Measurements from ENCODE around the gene SLC6A11. TPM values are rescaled to one million over a fixed set of nuclear protein-coding genes. Genes with fewer than 3 reads are reported as not detected.

The SLC6A11 gene
- polyA plus RNA-seq, 1 donor (not counting 4 experiments of a cell fraction or from before 2014, with no cell fraction given), result 9.8 TPM

DNA sequence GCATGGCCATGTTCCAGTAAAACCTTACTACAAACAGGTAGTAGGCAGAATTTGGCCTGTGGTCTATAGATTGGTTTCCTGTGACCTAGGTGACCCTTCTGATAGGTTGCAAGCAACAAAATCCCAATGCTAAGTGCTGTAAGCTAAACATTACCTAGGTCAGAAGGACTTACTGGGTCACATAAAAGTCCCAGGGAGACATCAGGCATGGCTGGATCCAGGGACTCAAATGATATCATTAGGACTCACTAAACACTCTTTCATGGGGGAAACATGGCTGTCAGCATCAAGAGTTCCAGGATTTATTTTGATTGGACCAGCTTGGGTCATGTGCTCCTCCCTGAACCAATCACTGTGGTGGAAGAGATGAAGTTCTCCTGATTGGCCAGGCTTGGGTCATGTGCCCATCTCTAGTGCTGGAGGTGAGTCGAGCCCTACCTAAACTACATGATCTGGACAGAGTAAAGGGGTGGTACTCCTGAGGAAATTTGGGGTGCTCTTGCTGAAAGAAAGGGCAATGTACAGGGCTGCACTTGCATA is 159.7 kb downstream of the SLC6A11 start:
- TF ChIP-seq, protein P1, sequence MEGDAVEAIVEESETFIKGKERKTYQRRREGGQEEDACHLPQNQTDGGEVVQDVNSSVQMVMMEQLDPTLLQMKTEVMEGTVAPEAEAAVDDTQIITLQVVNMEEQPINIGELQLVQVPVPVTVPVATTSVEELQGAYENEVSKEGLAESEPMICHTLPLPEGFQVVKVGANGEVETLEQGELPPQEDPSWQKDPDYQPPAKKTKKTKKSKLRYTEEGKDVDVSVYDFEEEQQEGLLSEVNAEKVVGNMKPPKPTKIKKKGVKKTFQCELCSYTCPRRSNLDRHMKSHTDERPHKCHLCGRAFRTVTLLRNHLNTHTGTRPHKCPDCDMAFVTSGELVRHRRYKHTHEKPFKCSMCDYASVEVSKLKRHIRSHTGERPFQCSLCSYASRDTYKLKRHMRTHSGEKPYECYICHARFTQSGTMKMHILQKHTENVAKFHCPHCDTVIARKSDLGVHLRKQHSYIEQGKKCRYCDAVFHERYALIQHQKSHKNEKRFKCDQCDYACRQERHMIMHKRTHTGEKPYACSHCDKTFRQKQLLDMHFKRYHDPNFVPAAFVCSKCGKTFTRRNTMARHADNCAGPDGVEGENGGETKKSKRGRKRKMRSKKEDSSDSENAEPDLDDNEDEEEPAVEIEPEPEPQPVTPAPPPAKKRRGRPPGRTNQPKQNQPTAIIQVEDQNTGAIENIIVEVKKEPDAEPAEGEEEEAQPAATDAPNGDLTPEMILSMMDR (optimal IDR thresholded peaks at IDR 0.05 in 1 of 3, IDR thresholded peaks at IDR 0.05 in 1 of 3, conservative IDR thresholded peaks at IDR 0.05 in 1 of 3; ENCODE audit: extremely low read depth in 1 of 3, insufficient read depth in 2 of 3, low read length in 3 of 3), result no peak
- TF ChIP-seq EZH2 (IDR thresholded peaks at IDR 0.05; ENCODE audit: low read length), result no peak
- H4K20me1 ChIP-seq (ENCODE audit: control insufficient read depth, extremely low read depth, insufficient read depth, low read length), result no peaks in the 10 kb centered on the region
- H3K36me3 ChIP-seq (ENCODE audit: control insufficient read depth in 2 of 2, extremely low read depth in 1 of 2, insufficient read depth in 2 of 2, low read length in 2 of 2), result no peaks in the 10 kb centered on the region
- H3K4me3 ChIP-seq (ENCODE audit: control insufficient read depth in 2 of 3, extremely low read depth in 1 of 3, insufficient read depth in 2 of 3, low read depth in 1 of 3, low read length in 3 of 3), result no peak overlapping the region
- no peak overlapping the region for H3K9ac ChIP-seq (ENCODE audit: control insufficient read depth, extremely low read depth, insufficient read depth, low read length)
- H3K4me2 ChIP-seq (ENCODE audit: control insufficient read depth, extremely low read depth, insufficient read depth, low read depth, low read length), result no peak overlapping the region
- no peaks in the 10 kb centered on the region for H3K9me1 ChIP-seq (ENCODE audit: control insufficient read depth, extremely low read depth, insufficient read depth, low read length)
- H3K9me3 ChIP-seq (ENCODE audit: control insufficient read depth, low read depth, low read length), result no peaks in the 10 kb centered on the region
- H3K79me2 ChIP-seq (ENCODE audit: control insufficient read depth, insufficient read depth, low read length), result no peaks in the 10 kb centered on the region
- FAIRE-seq (no peak), DNase-seq (ENCODE audit: low read depth, low spot score) (no peak)
- dilution Hi-C loops (cut with MboI; ENCODE audit: extremely low pct_ligation_motif_present, low sequenced_read_pairs), result no loop called here
- no peaks in the 10 kb centered on the region for H3K4me1 ChIP-seq (ENCODE audit: control insufficient read depth, extremely low read depth, insufficient read depth, low read length)
- H2AFZ ChIP-seq (ENCODE audit: control insufficient read depth, low read length), result no peak overlapping the region
- H3K27me3 ChIP-seq (ENCODE audit: control insufficient read depth, extremely low read depth, insufficient read depth, low read length), result peaks cover 62% of the 10 kb centered on the region
- no peak overlapping the region for H3K27ac ChIP-seq (ENCODE audit: control insufficient read depth, insufficient read depth, low read length)

DNA sequence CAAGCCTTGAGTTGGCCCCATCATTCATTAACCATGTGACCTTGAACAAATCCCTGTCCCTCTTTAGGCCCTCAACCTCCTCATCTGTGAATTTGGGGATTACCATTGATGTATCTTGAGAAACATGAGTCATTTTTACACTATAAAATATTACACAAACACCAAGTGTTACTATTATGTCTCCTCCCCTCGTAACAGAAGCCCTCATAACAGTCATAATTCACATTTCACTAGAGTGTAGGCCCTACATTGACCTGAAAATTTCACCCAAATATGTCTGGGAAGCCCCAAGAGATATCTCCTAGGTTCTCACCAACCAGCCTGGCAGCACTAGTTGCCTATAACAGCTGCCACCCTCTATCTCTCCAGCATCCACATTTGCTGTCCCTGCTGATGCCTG is 160.7 kb downstream of the SLC6A11 start:
- Histone ChIP-seq H3K27ac (ENCODE audit: control insufficient read depth, insufficient read depth, low read length) (no peak overlapping the region), H2AFZ (ENCODE audit: control insufficient read depth, low read length) (no peak overlapping the region), H3K27me3 (ENCODE audit: control insufficient read depth, extremely low read depth, insufficient read depth, low read length) (peaks cover 68% of the 10 kb centered on the region), H3K4me2 (ENCODE audit: control insufficient read depth, extremely low read depth, insufficient read depth, low read depth, low read length) (no peak overlapping the region), H3K9me1 (ENCODE audit: control insufficient read depth, extremely low read depth, insufficient read depth, low read length) (no peaks in the 10 kb centered on the region), H3K9me3 (ENCODE audit: control insufficient read depth, low read depth, low read length) (no peaks in the 10 kb centered on the region), H3K4me1 (ENCODE audit: control insufficient read depth, extremely low read depth, insufficient read depth, low read length) (no peaks in the 10 kb centered on the region), H3K79me2 (ENCODE audit: control insufficient read depth, insufficient read depth, low read length) (no peaks in the 10 kb centered on the region), H4K20me1 (ENCODE audit: control insufficient read depth, extremely low read depth, insufficient read depth, low read length) (no peaks in the 10 kb centered on the region), H3K4me3 (ENCODE audit: control insufficient read depth in 2 of 3, extremely low read depth in 1 of 3, insufficient read depth in 2 of 3, low read depth in 1 of 3, low read length in 3 of 3) (no peak overlapping the region), H3K36me3 (ENCODE audit: control insufficient read depth in 2 of 2, extremely low read depth in 1 of 2, insufficient read depth in 2 of 2, low read length in 2 of 2) (no peaks in the 10 kb centered on the region), H3K9ac (ENCODE audit: control insufficient read depth, extremely low read depth, insufficient read depth, low read length) (no peak overlapping the region)
- no peak for TF ChIP-seq EZH2 (IDR thresholded peaks at IDR 0.05; ENCODE audit: low read length)
- TF ChIP-seq, protein P1 (optimal IDR thresholded peaks at IDR 0.05 in 1 of 3, IDR thresholded peaks at IDR 0.05 in 1 of 3, conservative IDR thresholded peaks at IDR 0.05 in 1 of 3; ENCODE audit: extremely low read depth in 1 of 3, insufficient read depth in 2 of 3, low read length in 3 of 3), result no peak
- FAIRE-seq (no peak), DNase-seq (ENCODE audit: low read depth, low spot score) (no peak)
- dilution Hi-C loops (cut with MboI; ENCODE audit: extremely low pct_ligation_motif_present, low sequenced_read_pairs), result no loop called here
